Activated T-helper 1 cell treated with anti-CD3 and anti-CD28 coated beads, Interleukin-12 subunit alpha, Interleukin-12 subunit beta, Interleukin-2, Interleukin-4 antibody, amounts not matched to agents 30 ng/mL and 10 ng/mL and 1 ng/mL, durations not matched to agents 14 hours and 24 hours and 36 hours (primary cell): ENCODE results near the gene WNK2. TPM values are rescaled to one million over a fixed set of nuclear protein-coding genes. Genes with fewer than 3 reads are reported as not detected.

Source experiments
- DNase-seq: peaks from one replicate; pipeline ENCODE4 v3.0.0; 2021; ENCODE audit warnings: low spot score
- H3K27ac Mint-ChIP-seq: one replicate; pipeline ENCODE4 v1.8.0; 2021; ENCODE audit warnings: mild to moderate bottlenecking, mixed read lengths
- H3K27me3 Mint-ChIP-seq: one replicate; pipeline ENCODE4 v1.8.0; 2022; ENCODE audit warnings: mild to moderate bottlenecking, moderate library complexity, mixed read lengths; ENCODE audit not compliant: insufficient read depth
- H3K36me3 Mint-ChIP-seq: one replicate; pipeline ENCODE4 v1.8.0; 2021; ENCODE audit warnings: low read depth, mixed read lengths
- H3K4me1 Mint-ChIP-seq: one replicate; pipeline ENCODE4 v1.8.0; 2021; ENCODE audit warnings: low read depth, mixed read lengths
- H3K4me3 Mint-ChIP-seq: one replicate; pipeline ENCODE4 v1.8.0; 2021; ENCODE audit warnings: mild to moderate bottlenecking, moderate library complexity, mixed read lengths
- H3K9me3 Mint-ChIP-seq: one replicate; pipeline ENCODE4 v1.8.0; 2021; ENCODE audit warnings: mixed read lengths
- intact Hi-C: fragments of 100-400 bp; cut with micrococcal nuclease; formaldehyde crosslinking; loops from one replicate; pipeline ENCODE4 v1.15.1; 2024
- total RNA-seq: library from RNA; stranded (reverse); gene quantifications from 2 replicates; pipeline ENCODE4 v1.2.3, GENCODE V29; 2022

Gene WNK2
- total RNA-seq, 1 donor from 2014 or later = 3.0 TPM

DNA sequence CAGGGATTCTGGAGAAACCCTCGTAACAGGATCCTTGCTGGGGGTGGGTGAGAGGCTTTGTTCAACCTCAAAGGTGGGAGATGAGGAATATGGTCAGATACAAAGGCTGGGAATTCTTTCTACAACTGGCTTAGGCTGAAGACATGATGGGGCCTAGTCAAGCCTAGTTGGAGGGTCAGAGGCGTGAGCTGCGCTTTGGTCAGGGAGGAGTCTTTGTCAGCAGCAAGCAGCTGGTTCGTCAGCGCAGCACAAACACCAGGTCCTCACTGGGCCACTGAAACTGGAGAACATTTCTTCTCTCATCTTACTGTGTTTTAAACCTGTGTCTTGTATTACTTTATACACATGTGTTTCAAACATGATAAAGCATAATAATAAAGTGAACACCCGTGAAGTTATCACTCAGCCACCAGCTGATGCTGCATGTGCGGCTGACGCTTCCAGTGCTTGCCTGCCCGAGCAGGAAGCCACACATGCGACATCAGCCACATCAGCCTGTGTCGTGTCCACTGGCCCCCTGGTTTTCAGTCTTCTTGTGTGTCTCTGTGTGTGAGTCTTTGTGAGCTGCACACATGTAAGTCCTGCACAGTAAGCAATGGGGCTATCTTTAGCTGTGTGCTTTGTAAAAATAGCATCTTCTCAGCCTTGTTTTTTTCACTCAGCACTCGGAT lies 81.5 kb downstream of the WNK2 start:
- no peak for DNase-seq
- intact Hi-C loops = no loop called here
- H3K36me3 Mint-ChIP-seq = no peaks in the 10 kb centered on the region
- H3K4me3 Mint-ChIP-seq = no peak overlapping the region
- no peaks in the 10 kb centered on the region for H3K9me3 Mint-ChIP-seq
- peaks cover 4% of the 10 kb centered on the region for H3K27me3 Mint-ChIP-seq
- H3K27ac Mint-ChIP-seq = no peak overlapping the region
- H3K4me1 Mint-ChIP-seq = peaks cover 9% of the 10 kb centered on the region

DNA sequence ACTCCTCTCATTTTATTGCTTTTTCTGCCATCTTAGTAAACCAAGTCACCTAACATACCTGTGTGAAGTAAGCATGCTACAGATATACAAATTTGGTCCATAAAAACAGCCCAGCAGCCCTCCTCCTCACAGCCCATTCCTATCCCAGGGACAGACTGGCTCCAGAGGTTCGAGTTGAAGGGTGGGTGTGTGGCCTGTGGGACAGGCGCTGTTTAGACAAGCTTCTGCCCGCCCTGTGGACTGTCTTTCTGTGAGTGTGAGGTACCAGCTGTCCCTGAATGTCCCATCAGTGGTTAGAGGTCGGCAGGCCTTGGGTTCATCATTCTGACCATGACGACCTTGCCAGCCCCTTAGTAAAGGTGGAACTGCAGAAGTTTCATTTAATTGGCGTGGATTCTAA lies 82.0 kb downstream of the WNK2 start:
- DNase-seq = no peak

GRCh38 chr9:93266521-93267001 lies 82.6 kb downstream of the WNK2 start:
- H3K4me3 Mint-ChIP-seq = no peak overlapping the region
- no peaks in the 10 kb centered on the region for H3K36me3 Mint-ChIP-seq
- peaks cover 9% of the 10 kb centered on the region for H3K27me3 Mint-ChIP-seq
- H3K4me1 Mint-ChIP-seq = peaks cover 9% of the 10 kb centered on the region
- no peak overlapping the region for H3K27ac Mint-ChIP-seq
- DNase-seq = no peak
- peaks cover 4% of the 10 kb centered on the region for H3K9me3 Mint-ChIP-seq
- intact Hi-C loops = no loop called here

More for the DNA sequence above, 82.0 kb downstream of the WNK2 start:
- Mint-ChIP-seq H3K27me3 (peaks cover 3% of the 10 kb centered on the region), H3K9me3 (no peaks in the 10 kb centered on the region), H3K4me1 (peaks cover 9% of the 10 kb centered on the region), H3K27ac (no peak overlapping the region), H3K4me3 (no peak overlapping the region), H3K36me3 (no peaks in the 10 kb centered on the region)
- intact Hi-C loops = no loop called here

- H3K4me1 Mint-ChIP-seq = peaks cover 9% of the 10 kb centered on the region
- DNase-seq = no peak
Measured at GRCh38 chr9:93267091-93267541, 83.2 kb downstream of the WNK2 start.

DNA sequence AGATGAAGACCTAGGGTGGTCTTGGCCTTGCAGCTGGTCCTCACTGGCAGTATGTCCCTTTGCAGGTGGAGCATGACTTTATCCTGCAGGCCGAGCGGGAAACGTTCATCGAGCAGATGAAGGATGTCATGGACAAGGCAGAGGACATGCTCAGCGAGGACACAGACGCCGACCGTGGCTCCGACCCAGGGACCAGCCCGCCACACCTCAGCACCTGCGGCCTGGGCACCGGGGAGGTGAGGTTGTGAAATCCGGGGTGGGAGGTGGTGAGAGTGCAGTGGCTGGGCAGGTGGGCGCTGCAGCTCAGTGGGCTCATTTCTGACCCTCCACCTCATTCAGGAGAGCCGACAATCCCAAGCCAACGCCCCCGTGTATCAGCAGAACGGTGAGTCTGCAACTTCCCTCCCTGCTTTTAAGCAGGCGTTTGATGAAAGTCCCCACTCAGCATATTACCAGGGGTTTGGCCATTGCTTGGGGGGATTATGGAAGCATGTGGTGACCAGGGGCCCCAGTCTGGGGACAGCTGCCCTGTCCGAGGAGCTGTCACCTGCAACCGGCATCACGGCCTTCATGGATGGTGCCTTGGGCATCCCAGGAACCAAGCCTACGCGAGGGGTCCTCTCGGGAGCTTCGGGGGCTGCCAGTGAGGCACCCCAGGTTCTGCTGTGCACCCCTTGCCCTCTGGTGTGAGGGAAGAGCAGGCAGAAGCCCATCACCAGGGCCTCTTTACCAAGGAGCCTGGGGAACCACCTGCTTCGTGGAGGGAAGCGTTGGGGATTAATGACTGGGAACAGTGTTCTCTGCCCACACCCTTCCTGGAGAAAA lies 84.0 kb downstream of the WNK2 start:
- Mint-ChIP-seq H3K9me3 (peaks cover 9% of the 10 kb centered on the region), H3K36me3 (no peaks in the 10 kb centered on the region), H3K4me1 (peaks cover 9% of the 10 kb centered on the region), H3K27ac (no peak overlapping the region), H3K27me3 (peaks cover 11% of the 10 kb centered on the region), H3K4me3 (no peak overlapping the region)
- DNase-seq = no peak
- intact Hi-C loops = no loop called here

More at GRCh38 chr9:93267091-93267541, 83.2 kb downstream of the WNK2 start:
- peaks cover 9% of the 10 kb centered on the region for H3K9me3 Mint-ChIP-seq
- H3K36me3 Mint-ChIP-seq = no peaks in the 10 kb centered on the region
- H3K27ac Mint-ChIP-seq = no peak overlapping the region
- no peak overlapping the region for H3K4me3 Mint-ChIP-seq
- peaks cover 9% of the 10 kb centered on the region for H3K27me3 Mint-ChIP-seq
- intact Hi-C loops = no loop called here

DNA sequence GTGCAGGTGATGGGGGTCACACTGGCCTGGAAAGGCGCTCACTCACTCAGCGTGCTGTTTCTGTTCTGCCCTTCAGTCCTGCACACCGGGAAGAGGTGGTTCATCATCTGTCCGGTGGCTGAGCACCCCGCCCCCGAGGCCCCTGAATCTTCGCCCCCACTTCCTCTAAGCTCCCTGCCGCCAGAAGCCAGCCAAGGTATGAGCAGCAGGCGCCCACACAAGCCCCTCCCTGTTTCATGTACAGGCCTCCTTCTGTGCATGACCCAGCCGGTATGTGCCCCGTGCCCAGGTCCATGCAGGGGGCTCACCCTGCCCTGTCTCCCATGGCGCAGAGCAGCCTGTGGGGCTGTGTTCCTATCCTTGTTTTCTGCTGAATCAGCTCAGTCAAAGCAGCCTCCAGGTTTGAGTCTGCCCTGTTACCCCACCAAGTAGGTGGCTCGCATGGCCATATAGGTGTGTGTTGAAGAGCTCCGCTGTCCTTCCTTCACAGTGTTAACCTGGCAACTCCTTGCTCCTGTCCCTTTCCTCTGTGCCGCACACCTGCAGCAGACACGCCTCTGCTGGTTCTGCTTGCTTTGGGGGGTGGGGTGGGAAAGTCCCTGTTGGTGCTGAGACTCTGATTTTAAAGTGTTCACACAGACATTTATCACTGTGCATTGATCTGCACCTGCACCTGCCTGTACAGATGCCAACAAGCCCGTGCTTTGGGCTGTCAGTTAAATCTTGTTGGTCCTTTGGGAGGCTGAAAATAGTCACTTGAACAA lies 84.8 kb downstream of the WNK2 start:
- Mint-ChIP-seq H3K4me1 (peaks cover 9% of the 10 kb centered on the region), H3K4me3 (peak overlapping the region; percentile 24), H3K9me3 (peaks cover 10% of the 10 kb centered on the region), H3K27me3 (peaks cover 14% of the 10 kb centered on the region), H3K27ac (no peak overlapping the region), H3K36me3 (no peaks in the 10 kb centered on the region)
- DNase-seq = no peak
- intact Hi-C loops = no loop called here

- no peaks in the 10 kb centered on the region for H3K36me3 Mint-ChIP-seq
- peaks cover 22% of the 10 kb centered on the region for H3K27me3 Mint-ChIP-seq
- no peak for DNase-seq
- no peak overlapping the region for H3K4me3 Mint-ChIP-seq
- intact Hi-C loops = no loop called here
- H3K9me3 Mint-ChIP-seq = peaks cover 13% of the 10 kb centered on the region
- H3K27ac Mint-ChIP-seq = no peak overlapping the region
- H3K4me1 Mint-ChIP-seq = peaks cover 9% of the 10 kb centered on the region
Measured at GRCh38 chr9:93270976-93271375, 87.0 kb downstream of the WNK2 start.

DNA sequence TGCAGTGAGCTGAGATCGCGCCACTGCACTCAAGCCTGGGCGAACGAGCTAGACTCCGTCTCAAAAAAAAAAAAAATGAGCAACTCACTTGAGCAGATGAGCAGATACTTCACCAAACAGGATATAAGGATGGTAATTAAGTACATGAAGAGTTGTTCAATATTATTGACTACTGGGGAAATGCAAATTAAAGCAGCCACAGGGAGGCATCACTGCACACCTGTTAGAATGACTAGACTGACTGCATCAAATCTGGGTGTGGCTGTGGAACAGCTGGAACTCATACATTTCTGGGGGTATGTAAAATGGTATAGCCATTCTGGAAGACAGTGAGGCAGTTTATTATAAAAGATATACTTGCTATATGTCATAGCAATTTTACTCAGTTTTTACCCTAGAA lies 93.0 kb downstream of the WNK2 start:
- Mint-ChIP-seq H3K27ac (no peak overlapping the region), H3K4me1 (no peaks in the 10 kb centered on the region), H3K4me3 (no peak overlapping the region), H3K36me3 (no peaks in the 10 kb centered on the region), H3K27me3 (peaks cover 35% of the 10 kb centered on the region), H3K9me3 (peaks cover 6% of the 10 kb centered on the region)
- DNase-seq = no peak
- intact Hi-C loops = no loop called here

- Mint-ChIP-seq H3K4me1 (no peaks in the 10 kb centered on the region), H3K36me3 (no peaks in the 10 kb centered on the region), H3K4me3 (no peak overlapping the region), H3K27me3 (peaks cover 44% of the 10 kb centered on the region), H3K9me3 (peaks cover 4% of the 10 kb centered on the region), H3K27ac (no peak overlapping the region)
- intact Hi-C loops = no loop called here
- no peak for DNase-seq
Measured at GRCh38 chr9:93278144-93278543, 94.2 kb downstream of the WNK2 start.

GRCh38 chr9:93280661-93281259 lies 96.8 kb downstream of the WNK2 start:
- no peak for DNase-seq
- Mint-ChIP-seq H3K27ac (no peak overlapping the region), H3K9me3 (no peaks in the 10 kb centered on the region), H3K27me3 (peaks cover 41% of the 10 kb centered on the region), H3K36me3 (no peaks in the 10 kb centered on the region), H3K4me1 (no peaks in the 10 kb centered on the region), H3K4me3 (no peak overlapping the region)
- intact Hi-C loops = no loop called here

DNA sequence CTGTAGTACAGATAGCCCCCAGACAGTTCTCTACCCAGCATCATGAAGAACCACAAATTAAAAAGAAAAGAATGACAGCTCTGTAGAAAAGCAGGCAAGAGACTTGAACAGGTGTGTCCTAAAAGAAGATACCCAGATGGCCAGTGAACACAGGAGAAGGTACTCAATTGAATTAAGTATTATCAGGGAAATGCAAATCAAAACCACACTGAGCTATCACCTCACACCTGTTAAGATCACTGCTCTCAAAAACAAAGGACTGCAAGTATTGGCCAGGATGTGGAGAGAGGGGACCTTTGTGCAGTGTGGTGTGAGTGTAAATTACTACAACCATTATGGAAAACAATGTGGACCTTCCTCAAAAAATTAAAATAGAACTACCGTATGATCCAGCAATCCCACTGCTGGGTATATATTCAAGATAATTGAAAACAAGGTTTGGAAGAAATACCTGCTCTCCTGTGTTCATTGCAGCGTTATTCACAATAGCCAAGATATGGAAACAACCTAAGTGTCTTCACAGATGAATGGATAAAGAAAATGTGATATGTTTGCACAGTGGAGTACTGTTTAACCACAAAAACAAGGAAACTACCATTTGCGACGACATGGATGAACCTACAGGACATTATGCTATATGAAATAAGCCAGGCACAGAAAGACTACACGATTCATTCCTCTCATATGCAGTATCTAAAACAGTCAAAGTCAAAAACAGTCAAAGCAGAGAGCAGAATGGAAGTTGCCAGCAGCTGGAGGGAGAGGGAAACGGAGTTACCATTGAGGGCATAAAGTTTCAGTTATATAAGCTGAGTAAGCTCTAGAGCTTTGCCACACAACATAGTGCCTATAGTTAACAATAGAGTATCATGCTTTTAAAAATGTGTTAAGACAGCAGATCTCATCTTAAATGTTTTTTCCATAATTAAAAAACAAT lies 102.6 kb downstream of the WNK2 start:
- peaks cover 20% of the 10 kb centered on the region for H3K27me3 Mint-ChIP-seq
- no peak overlapping the region for H3K27ac Mint-ChIP-seq
- intact Hi-C loops = no loop called here
- H3K36me3 Mint-ChIP-seq = no peaks in the 10 kb centered on the region
- no peak for DNase-seq
- no peak overlapping the region for H3K4me3 Mint-ChIP-seq
- H3K9me3 Mint-ChIP-seq = no peaks in the 10 kb centered on the region
- H3K4me1 Mint-ChIP-seq = no peaks in the 10 kb centered on the region

DNA sequence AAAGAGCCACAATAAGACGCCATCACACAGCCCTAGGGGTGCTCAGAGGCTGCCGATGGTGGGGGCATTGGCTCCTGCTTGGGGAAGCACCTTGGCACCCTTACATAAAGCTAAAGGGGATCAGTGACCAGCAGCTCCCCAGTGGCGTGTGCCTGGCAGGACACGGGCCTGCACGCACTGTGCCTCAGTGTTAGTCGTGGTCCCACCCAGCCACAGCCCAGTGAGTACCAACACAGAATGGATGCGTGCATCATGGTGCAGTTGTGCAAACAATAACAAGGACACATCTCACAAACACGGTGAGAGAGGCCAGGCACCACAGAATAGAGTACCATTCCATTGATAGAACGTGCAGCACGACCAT lies 103.2 kb downstream of the WNK2 start:
- no peak for DNase-seq
- no peak overlapping the region for H3K4me3 Mint-ChIP-seq
- no peaks in the 10 kb centered on the region for H3K9me3 Mint-ChIP-seq
- intact Hi-C loops = no loop called here
- H3K36me3 Mint-ChIP-seq = no peaks in the 10 kb centered on the region
- H3K27me3 Mint-ChIP-seq = peaks cover 15% of the 10 kb centered on the region
- H3K27ac Mint-ChIP-seq = no peak overlapping the region
- no peaks in the 10 kb centered on the region for H3K4me1 Mint-ChIP-seq
